H9 (cell line): ENCODE measurements around the gene LEF1. TPM values are rescaled to one million over a fixed set of nuclear protein-coding genes. Genes with fewer than 3 reads are reported as not detected.

ENCODE experiments used
- DNase-seq: peaks from one replicate; pipeline ENCODE4 v3.0.0-alpha.2; 2017
- H2AFZ ChIP-seq: one replicate; pipeline ENCODE4 v1.6.1; 2013; ENCODE audit warnings: mild to moderate bottlenecking, low read length, control low read depth, moderate library complexity
- H2AK5ac ChIP-seq: 2 replicates; pipeline ENCODE4 v1.6.1; 2013; ENCODE audit warnings: low read length, control low read depth, mixed read lengths; ENCODE audit not compliant: insufficient read length
- H2BK120ac ChIP-seq: one replicate; pipeline ENCODE4 v1.6.1; 2013; ENCODE audit warnings: low read depth, mild to moderate bottlenecking, low read length, control low read depth, inconsistent platforms; ENCODE audit not compliant: poor library complexity, severe bottlenecking
- H2BK12ac ChIP-seq: 2 replicates; pipeline ENCODE4 v1.6.1; 2013; ENCODE audit warnings: low read length, control low read depth, mixed read lengths, low read depth; ENCODE audit not compliant: insufficient read length
- H2BK15ac ChIP-seq: 2 replicates; pipeline ENCODE4 v1.6.1; 2013; ENCODE audit warnings: low read depth, low read length, control low read depth
- H2BK20ac ChIP-seq: one replicate; pipeline ENCODE4 v1.6.1; 2013; ENCODE audit warnings: low read depth, mild to moderate bottlenecking, low read length, control low read depth, inconsistent platforms; ENCODE audit not compliant: poor library complexity, severe bottlenecking
- H2BK5ac ChIP-seq: 2 replicates; pipeline ENCODE4 v1.6.1; 2013; ENCODE audit warnings: low read length, control low read depth, mixed read lengths; ENCODE audit not compliant: insufficient read length
- H3K14ac ChIP-seq: 2 replicates; pipeline ENCODE4 v1.6.1; 2013; ENCODE audit warnings: low read length, control low read depth; ENCODE audit not compliant: insufficient read depth
- H3K18ac ChIP-seq: 2 replicates; pipeline ENCODE4 v1.6.1; 2013; ENCODE audit warnings: low read depth, mild to moderate bottlenecking, mixed read lengths, low read length, control low read depth; ENCODE audit not compliant: insufficient read length
- H3K23ac ChIP-seq: 2 replicates; pipeline ENCODE4 v1.6.1; 2013; ENCODE audit warnings: low read length, control low read depth, mixed read lengths, low read depth; ENCODE audit not compliant: insufficient read length
- H3K23me2 ChIP-seq: 2 replicates; pipeline ENCODE4 v1.6.1; 2013; ENCODE audit warnings: low read depth, mild to moderate bottlenecking, mixed read lengths, low read length, control low read depth; ENCODE audit not compliant: insufficient read length, poor library complexity, severe bottlenecking
- H3K27ac ChIP-seq: 2 replicates; pipeline ENCODE4 v1.5.1; 2013; ENCODE audit warnings: low read length, control low read depth, mixed read lengths, low read depth; ENCODE audit not compliant: insufficient read length
- H3K27me3 ChIP-seq: 2 replicates; pipeline ENCODE4 v1.6.1; 2013; ENCODE audit warnings: low read length, control low read depth, inconsistent platforms; ENCODE audit not compliant: insufficient read depth
- H3K4ac ChIP-seq: 2 replicates; pipeline ENCODE4 v1.6.1; 2013; ENCODE audit warnings: low read depth, mild to moderate bottlenecking, control low read depth, inconsistent platforms, low read length, moderate library complexity
- H3K4me1 ChIP-seq: 2 replicates; pipeline ENCODE4 v1.6.1; 2013; ENCODE audit warnings: low read length, control low read depth, inconsistent platforms; ENCODE audit not compliant: insufficient read depth
- H3K4me2 ChIP-seq: 2 replicates; pipeline ENCODE4 v1.6.1; 2013; ENCODE audit warnings: low read length, control low read depth, mixed read lengths; ENCODE audit not compliant: insufficient read length, insufficient read depth
- H3K56ac ChIP-seq: 2 replicates; pipeline ENCODE4 v1.6.1; 2013; ENCODE audit warnings: low read depth, mild to moderate bottlenecking, mixed read lengths, low read length, control low read depth; ENCODE audit not compliant: insufficient read length
- H3K79me1 ChIP-seq: 2 replicates; pipeline ENCODE4 v1.6.1; 2013; ENCODE audit warnings: low read depth, mild to moderate bottlenecking, moderate library complexity, low read length, control low read depth, inconsistent platforms; ENCODE audit not compliant: insufficient read depth, poor library complexity, severe bottlenecking
- H3K79me2 ChIP-seq: 2 replicates; pipeline ENCODE4 v1.6.1; 2013; ENCODE audit warnings: low read length, control low read depth, inconsistent platforms; ENCODE audit not compliant: insufficient read depth
- H3K9ac ChIP-seq: 2 replicates; pipeline ENCODE4 v1.6.1; 2013; ENCODE audit warnings: low read length, control low read depth, mixed read lengths; ENCODE audit not compliant: insufficient read length; ENCODE audit errors: extremely low read depth
- H3K9me3 ChIP-seq: one replicate; pipeline ENCODE4 v1.6.1; 2013; ENCODE audit warnings: low read depth, low read length, inconsistent platforms; ENCODE audit not compliant: control insufficient read depth
- H3T11ph ChIP-seq: one replicate; pipeline ENCODE4 v1.6.1; 2013; ENCODE audit warnings: mild to moderate bottlenecking, low read length, control low read depth, inconsistent platforms
- H4K20me1 ChIP-seq: one replicate; pipeline ENCODE4 v1.6.1; 2013; ENCODE audit not compliant: control insufficient read depth, insufficient read length, insufficient read depth
- H4K5ac ChIP-seq: 2 replicates; pipeline ENCODE4 v1.6.1; 2013; ENCODE audit warnings: low read depth, mild to moderate bottlenecking, mixed read lengths, low read length, control low read depth; ENCODE audit not compliant: insufficient read length
- H4K8ac ChIP-seq: replicated peaks from 2 replicates; pipeline ENCODE4 v1.6.1; 2013; ENCODE audit warnings: low read length, control low read depth, mixed read lengths, low read depth; ENCODE audit not compliant: insufficient read length
- H4K91ac ChIP-seq: 2 replicates; pipeline ENCODE4 v1.6.1; 2013; ENCODE audit warnings: low read depth, mild to moderate bottlenecking, moderate library complexity, mixed read lengths, low read length, control low read depth; ENCODE audit not compliant: insufficient read length
- H3K27ac Mint-ChIP-seq, 3 experiments: 2 replicates in 2 of 3; 3 replicates in 1 of 3; pipeline ENCODE4 v1.8.0; 2020 to 2021; ENCODE audit warnings: mixed read lengths in 3 of 3, mild to moderate bottlenecking in 1 of 3, moderate library complexity in 1 of 3
- H3K27me3 Mint-ChIP-seq: 2 replicates; pipeline ENCODE4 v1.8.0; 2021; ENCODE audit warnings: low read depth, mild to moderate bottlenecking, moderate library complexity, mixed read lengths
- H3K36me3 Mint-ChIP-seq, 3 experiments: 2 replicates in 2 of 3; 3 replicates in 1 of 3; pipeline ENCODE4 v1.8.0; 2020 to 2021; ENCODE audit warnings: low read depth in 3 of 3, mixed read lengths in 3 of 3; ENCODE audit not compliant: insufficient read depth in 1 of 3
- H3K4me1 Mint-ChIP-seq, 2 experiments: 2 replicates each; pipeline ENCODE4 v1.8.0; 2020; ENCODE audit warnings: mixed read lengths in 2 of 2
- H3K4me3 Mint-ChIP-seq, 2 experiments: 2 replicates in 1 of 2; 3 replicates in 1 of 2; pipeline ENCODE4 v1.8.0; 2020 to 2021; ENCODE audit warnings: mild to moderate bottlenecking in 2 of 2, mixed read lengths in 2 of 2, moderate library complexity in 1 of 2
- H3K9me3 Mint-ChIP-seq, 2 experiments: 2 replicates in 1 of 2; 3 replicates in 1 of 2; pipeline ENCODE4 v1.8.0; 2020; ENCODE audit warnings: mild to moderate bottlenecking in 2 of 2, mixed read lengths in 2 of 2, moderate library complexity in 1 of 2
- WGBS: extraction: QIAGEN DNeasy Blood & Tissue Kit; methylation state at CpG from one replicate; pipeline ENCODE4 v1.1.7; 2013; ENCODE audit warnings: missing lambda C conversion rate, low lambda C conversion rate, mixed read lengths; ENCODE audit not compliant: insufficient read length; ENCODE audit errors: extremely low coverage; 5-methylcytosine and 5-hydroxymethylcytosine counted together
- total RNA-seq: library from RNA; stranded (reverse); gene quantifications from 2 replicates; pipeline ENCODE4 v1.2.1, GENCODE V29; 2021
- TF ChIP-seq, protein P1 (sequence below): fragments of 200-600 bp; sonication (generic); conservative IDR thresholded peaks from 3 replicates; pipeline ENCODE4 v1.8.0; 2021; ENCODE audit warnings: antibody characterized with exemption, mild to moderate bottlenecking

LEF1 gene
- total RNA-seq, 1 experiment from 2014 or later = 2.5 TPM

GRCh38 chr4:108092288-108092687 is 76.4 kb downstream of the LEF1 start:
- no peaks in the 10 kb centered on the region for H3K9me3 ChIP-seq
- H2BK120ac ChIP-seq = no peak overlapping the region
- no peak overlapping the region for H2AFZ ChIP-seq
- H2BK5ac ChIP-seq = no peak overlapping the region
- H3K4me1 ChIP-seq = no peaks in the 10 kb centered on the region; the same call in 1 of the 2 replicates
- Mint-ChIP-seq H3K27me3 (peaks cover 15% of the 10 kb centered on the region), H3K4me3 (no peak overlapping the region), H3K36me3 (no peaks in the 10 kb centered on the region), H3K9me3 (no peaks in the 10 kb centered on the region), H3K4me1 (peaks cover 5 to 13% of the 10 kb centered on the region in 2 experiments), H3K27ac (no peak overlapping the region)
- no peak overlapping the region for H4K8ac ChIP-seq
- no peak overlapping the region for H3K4me2 ChIP-seq
- no peaks in the 10 kb centered on the region for H3K79me2 ChIP-seq
- TF ChIP-seq, protein P1, sequence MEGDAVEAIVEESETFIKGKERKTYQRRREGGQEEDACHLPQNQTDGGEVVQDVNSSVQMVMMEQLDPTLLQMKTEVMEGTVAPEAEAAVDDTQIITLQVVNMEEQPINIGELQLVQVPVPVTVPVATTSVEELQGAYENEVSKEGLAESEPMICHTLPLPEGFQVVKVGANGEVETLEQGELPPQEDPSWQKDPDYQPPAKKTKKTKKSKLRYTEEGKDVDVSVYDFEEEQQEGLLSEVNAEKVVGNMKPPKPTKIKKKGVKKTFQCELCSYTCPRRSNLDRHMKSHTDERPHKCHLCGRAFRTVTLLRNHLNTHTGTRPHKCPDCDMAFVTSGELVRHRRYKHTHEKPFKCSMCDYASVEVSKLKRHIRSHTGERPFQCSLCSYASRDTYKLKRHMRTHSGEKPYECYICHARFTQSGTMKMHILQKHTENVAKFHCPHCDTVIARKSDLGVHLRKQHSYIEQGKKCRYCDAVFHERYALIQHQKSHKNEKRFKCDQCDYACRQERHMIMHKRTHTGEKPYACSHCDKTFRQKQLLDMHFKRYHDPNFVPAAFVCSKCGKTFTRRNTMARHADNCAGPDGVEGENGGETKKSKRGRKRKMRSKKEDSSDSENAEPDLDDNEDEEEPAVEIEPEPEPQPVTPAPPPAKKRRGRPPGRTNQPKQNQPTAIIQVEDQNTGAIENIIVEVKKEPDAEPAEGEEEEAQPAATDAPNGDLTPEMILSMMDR = no peak
- no peak overlapping the region for H3T11ph ChIP-seq
- H2BK20ac ChIP-seq = no peak overlapping the region
- DNase-seq = no peak
- no peak overlapping the region for H3K56ac ChIP-seq
- H4K91ac ChIP-seq = no peak overlapping the region
- no peak overlapping the region for H3K18ac ChIP-seq
- WGBS = no CpG with 5 or more reads among the region's 2 CpGs
- no peak overlapping the region for H3K14ac ChIP-seq
- no peaks in the 10 kb centered on the region for H3K23me2 ChIP-seq
- H3K23ac ChIP-seq = no peak overlapping the region
- no peak overlapping the region for H2BK15ac ChIP-seq
- H3K27me3 ChIP-seq = no peaks in the 10 kb centered on the region
- no peak overlapping the region for H2AK5ac ChIP-seq
- no peaks in the 10 kb centered on the region for H4K20me1 ChIP-seq
- H4K5ac ChIP-seq = no peak overlapping the region
- no peaks in the 10 kb centered on the region for H3K79me1 ChIP-seq
- no peak overlapping the region for H3K9ac ChIP-seq
- H3K4ac ChIP-seq = no peak overlapping the region
- no peak overlapping the region for H2BK12ac ChIP-seq
- H3K27ac ChIP-seq = no peak overlapping the region
